ENCODE data around the gene TBC1D30. TPM values are rescaled to one million over a fixed set of nuclear protein-coding genes. Genes with fewer than 3 reads are reported as not detected.
"Not testable (repeated sequence)": the region's sequence is repeated elsewhere in the genome, so short reads cannot be mapped to it uniquely, and the experiment has no call there.

The TBC1D30 gene
- total RNA-seq, 1 donor from 2014 or later, result 3.4 TPM

GRCh38 chr12:64837427-64837826 lies 13.0 kb downstream of the TBC1D30 start:
- H3K4me3 Mint-ChIP-seq (ENCODE audit: low read depth), result no peak overlapping the region
- DNase-seq (ENCODE audit: low spot score, unreplicated experiment), result no peak
- no peak for TF ChIP-seq CTCF (IDR thresholded peaks at IDR 0.05; ENCODE audit: unreplicated experiment)
- peaks cover 1% of the 10 kb centered on the region for H3K4me1 Mint-ChIP-seq (ENCODE audit: low read depth)
- H3K36me3 Mint-ChIP-seq (ENCODE audit: insufficient read depth), result no peaks in the 10 kb centered on the region
- peaks cover 3% of the 10 kb centered on the region for H3K9me3 Mint-ChIP-seq (ENCODE audit: low read depth)
- H3K27ac Mint-ChIP-seq, result no peak overlapping the region
- no peaks in the 10 kb centered on the region for H3K27me3 Mint-ChIP-seq

- Mint-ChIP-seq H3K4me3 (ENCODE audit: low read depth) (no peak overlapping the region), H3K27me3 (no peaks in the 10 kb centered on the region), H3K9me3 (ENCODE audit: low read depth) (no peaks in the 10 kb centered on the region), H3K4me1 (ENCODE audit: low read depth) (peaks cover 1% of the 10 kb centered on the region), H3K36me3 (ENCODE audit: insufficient read depth) (no peaks in the 10 kb centered on the region), H3K27ac (no peak overlapping the region)
- no peak for TF ChIP-seq CTCF (IDR thresholded peaks at IDR 0.05; ENCODE audit: unreplicated experiment)
- DNase-seq (ENCODE audit: low spot score, unreplicated experiment), result no peak
Measured at GRCh38 chr12:64840119-64840518, 15.7 kb downstream of the TBC1D30 start.

- TF ChIP-seq CTCF (IDR thresholded peaks at IDR 0.05; ENCODE audit: unreplicated experiment), result no peak
- no peaks in the 10 kb centered on the region for H3K36me3 Mint-ChIP-seq (ENCODE audit: insufficient read depth)
- H3K4me3 Mint-ChIP-seq (ENCODE audit: low read depth), result no peak overlapping the region
- no peak overlapping the region for H3K27ac Mint-ChIP-seq
- no peak for DNase-seq (ENCODE audit: low spot score, unreplicated experiment)
- no peaks in the 10 kb centered on the region for H3K9me3 Mint-ChIP-seq (ENCODE audit: low read depth)
- no peaks in the 10 kb centered on the region for H3K27me3 Mint-ChIP-seq
- peaks cover 1% of the 10 kb centered on the region for H3K4me1 Mint-ChIP-seq (ENCODE audit: low read depth)
Measured at GRCh38 chr12:64840949-64841717, 16.7 kb downstream of the TBC1D30 start.

GRCh38 chr12:64848409-64848808 lies 24.0 kb downstream of the TBC1D30 start:
- peaks cover 12% of the 10 kb centered on the region for H3K36me3 Mint-ChIP-seq (ENCODE audit: insufficient read depth)
- DNase-seq (ENCODE audit: low spot score, unreplicated experiment); H3K27ac Mint-ChIP-seq; H3K4me1 Mint-ChIP-seq (ENCODE audit: low read depth); H3K27me3 Mint-ChIP-seq; H3K4me3 Mint-ChIP-seq (ENCODE audit: low read depth): not testable (repeated sequence)
- H3K9me3 Mint-ChIP-seq (ENCODE audit: low read depth), result peaks cover 28% of the 10 kb centered on the region

GRCh38 chr12:64858882-64859605 lies 34.6 kb downstream of the TBC1D30 start:
- H3K4me1 Mint-ChIP-seq (ENCODE audit: low read depth), result no peaks in the 10 kb centered on the region
- H3K36me3 Mint-ChIP-seq (ENCODE audit: insufficient read depth), result no peaks in the 10 kb centered on the region
- peaks cover 3% of the 10 kb centered on the region for H3K27me3 Mint-ChIP-seq
- no peak for DNase-seq (ENCODE audit: low spot score, unreplicated experiment)
- no peak overlapping the region for H3K27ac Mint-ChIP-seq
- no peak for TF ChIP-seq CTCF (IDR thresholded peaks at IDR 0.05; ENCODE audit: unreplicated experiment)
- no peaks in the 10 kb centered on the region for H3K9me3 Mint-ChIP-seq (ENCODE audit: low read depth)
- no peak overlapping the region for H3K4me3 Mint-ChIP-seq (ENCODE audit: low read depth)
